Measurements from ENCODE around the gene LRRC2.

LRRC2 gene

GRCh38 chr3:46469680-46470357 is 96.3 kb downstream of the LRRC2 start:
- no peak for DNase-seq (ENCODE audit: low read depth)
- H3K4me3 ChIP-seq (ENCODE audit: control insufficient read depth, low read depth, low read length), result no peak overlapping the region
- TF ChIP-seq CTCF (IDR thresholded peaks at IDR 0.05; ENCODE audit: control insufficient read depth, insufficient read depth, low read depth, low read length, missing control alignments), result no peak

- no peak overlapping the region for H3K4me3 ChIP-seq (ENCODE audit: control insufficient read depth, low read depth, low read length)
- no peak for DNase-seq (ENCODE audit: low read depth)
- TF ChIP-seq CTCF (IDR thresholded peaks at IDR 0.05; ENCODE audit: control insufficient read depth, insufficient read depth, low read depth, low read length, missing control alignments), result no peak
Measured at GRCh38 chr3:46468753-46469600, 97.1 kb downstream of the LRRC2 start.

- H3K4me3 ChIP-seq (ENCODE audit: control insufficient read depth, low read depth, low read length), result no peak overlapping the region
- TF ChIP-seq CTCF (IDR thresholded peaks at IDR 0.05; ENCODE audit: control insufficient read depth, insufficient read depth, low read depth, low read length, missing control alignments), result no peak
- no peak for DNase-seq (ENCODE audit: low read depth)
Measured at GRCh38 chr3:46467562-46467961, 98.5 kb downstream of the LRRC2 start.

DNA sequence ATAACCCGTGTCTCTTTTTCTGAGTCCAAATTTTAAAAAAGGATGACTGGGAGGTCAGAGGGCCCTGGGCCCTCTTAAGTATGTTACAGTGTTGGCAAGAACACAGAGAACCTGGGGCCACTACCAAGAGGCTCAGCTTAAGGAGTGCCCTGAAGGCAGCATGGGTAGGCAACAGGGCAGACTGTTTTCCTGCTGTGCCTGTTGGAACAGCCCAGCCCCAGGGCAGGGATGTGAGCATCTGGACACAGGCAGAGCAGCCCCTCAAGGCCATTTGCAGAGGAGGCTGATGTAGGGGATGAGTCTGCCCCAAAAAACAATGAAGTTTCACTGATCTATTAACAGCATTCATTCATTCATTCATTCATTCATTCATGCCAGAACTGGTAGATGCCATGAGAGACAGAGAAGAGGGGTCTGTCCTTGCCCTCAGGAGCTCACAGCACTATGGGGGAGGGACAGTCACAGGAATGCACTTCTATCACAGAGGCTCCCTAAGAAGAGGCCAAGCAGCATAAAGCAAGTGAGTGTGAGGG is 99.2 kb downstream of the LRRC2 start:
- no peak overlapping the region for H3K4me3 ChIP-seq (ENCODE audit: control insufficient read depth, low read depth, low read length)
- no peak for TF ChIP-seq CTCF (IDR thresholded peaks at IDR 0.05; ENCODE audit: control insufficient read depth, insufficient read depth, low read depth, low read length, missing control alignments)

DNA sequence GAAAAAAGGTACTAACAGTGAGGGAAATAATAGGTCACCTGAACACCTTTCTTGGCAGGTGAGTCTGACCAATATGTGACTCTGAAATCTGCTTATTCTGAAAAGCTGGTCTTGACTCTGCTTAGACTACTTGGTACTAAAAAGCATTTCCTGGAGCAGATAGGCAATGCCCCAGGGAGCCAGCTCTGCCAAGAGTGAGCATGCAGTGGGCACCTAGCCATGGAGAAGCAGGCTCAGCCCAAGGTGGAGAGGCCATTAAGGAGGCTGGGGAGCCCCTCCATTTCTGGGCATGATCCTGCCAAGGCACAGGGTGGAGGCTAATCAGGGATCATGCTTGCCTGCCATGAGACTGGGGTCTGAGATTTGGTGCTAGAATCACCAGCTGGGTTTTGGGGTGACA is 99.8 kb downstream of the LRRC2 start:
- H3K4me3 ChIP-seq (ENCODE audit: control insufficient read depth, low read depth, low read length), result no peak overlapping the region
- TF ChIP-seq CTCF (IDR thresholded peaks at IDR 0.05; ENCODE audit: control insufficient read depth, insufficient read depth, low read depth, low read length, missing control alignments), result no peak
- DNase-seq (ENCODE audit: low read depth), result no peak

More for the DNA sequence above, 99.2 kb downstream of the LRRC2 start:
- DNase-seq (ENCODE audit: low read depth), result no peak
